SJSA1 (cell line): ENCODE data around the gene ROR1. TPM values are rescaled to one million over a fixed set of nuclear protein-coding genes. Genes with fewer than 3 reads are reported as not detected.
"Not testable (repeated sequence)": the region's sequence is repeated elsewhere in the genome, so short reads cannot be mapped to it uniquely, and the experiment has no call there.

Source experiments
- DNase-seq, 2 experiments: peaks; one replicate each; pipeline ENCODE4 v3.0.0-alpha.2; 2015 to 2020; ENCODE audit warnings: low spot score in 2 of 2, low read depth in 1 of 2
- H3K27ac ChIP-seq: fragments of 250-450 bp; sonication (Bioruptor Pico); 2 replicates; pipeline ENCODE4 v1.5.1; 2020; ENCODE audit warnings: mild to moderate bottlenecking, moderate library complexity
- H3K27me3 ChIP-seq: fragments of 250-450 bp; sonication (Bioruptor Pico); replicated peaks from 2 replicates; pipeline ENCODE4 v1.5.1; 2020; ENCODE audit warnings: mild to moderate bottlenecking, moderate library complexity
- H3K36me3 ChIP-seq: fragments of 250-450 bp; sonication (Bioruptor Pico); 2 replicates; pipeline ENCODE4 v1.5.1; 2020; ENCODE audit warnings: mild to moderate bottlenecking
- H3K4me1 ChIP-seq: fragments of 250-450 bp; sonication (Bioruptor Pico); replicated peaks from 2 replicates; pipeline ENCODE4 v1.6.1; 2021; ENCODE audit warnings: mild to moderate bottlenecking
- H3K4me3 ChIP-seq: fragments of 250-450 bp; sonication (Bioruptor Pico); 2 replicates; pipeline ENCODE4 v1.5.1; 2020; ENCODE audit warnings: mild to moderate bottlenecking
- H3K9me3 ChIP-seq: fragments of 250-450 bp; sonication (Bioruptor Pico); replicated peaks from 2 replicates; pipeline ENCODE4 v1.5.1; 2020; ENCODE audit warnings: mild to moderate bottlenecking
- total RNA-seq: library from RNA; depleted of rRNA; stranded (reverse); fragments of >200 nt; shearing (Covaris generic); gene quantifications from 2 replicates; pipeline ENCODE4 v1.2.3, GENCODE V29; 2014

ROR1 gene
- total RNA-seq, 1 experiment from 2014 or later: 19.7 TPM

GRCh38 chr1:63826246-63826861 is 52.5 kb downstream of the ROR1 start:
- not testable (repeated sequence) for H3K36me3 ChIP-seq, H3K27me3 ChIP-seq, H3K4me3 ChIP-seq, H3K9me3 ChIP-seq
- Histone ChIP-seq H3K4me1 (peaks cover 40% of the 10 kb centered on the region), H3K27ac (peak overlapping the region; percentile 4; the same call in 1 of the 2 replicates)
- peak in 1 of 2 experiments; percentile 75 for DNase-seq

- peaks cover 33% of the 10 kb centered on the region for H3K4me1 ChIP-seq
- peak overlapping the region; percentile 3; the same call in 1 of the 2 replicates for H3K27ac ChIP-seq
- no peaks in the 10 kb centered on the region for H3K36me3 ChIP-seq
- DNase-seq: peak in 1 of 2 experiments; percentile 73
- no peaks in the 10 kb centered on the region for H3K27me3 ChIP-seq
- H3K4me3 ChIP-seq: no peak overlapping the region
- peaks cover 3% of the 10 kb centered on the region; the same call in 1 of the 2 replicates for H3K9me3 ChIP-seq
Measured at GRCh38 chr1:63827411-63828321, 53.8 kb downstream of the ROR1 start.

GRCh38 chr1:63828322-63829044 is 54.7 kb downstream of the ROR1 start:
- Histone ChIP-seq H3K27ac (0 out of 2 replicates have a peak overlapping the region, but pooled peaks have one; percentile 3), H3K4me1 (peaks cover 33% of the 10 kb centered on the region), H3K9me3 (peaks cover 3% of the 10 kb centered on the region; the same call in 1 of the 2 replicates), H3K36me3 (no peaks in the 10 kb centered on the region), H3K27me3 (no peaks in the 10 kb centered on the region), H3K4me3 (no peak overlapping the region)
- no peak for DNase-seq

GRCh38 chr1:63829349-63830327 is 55.8 kb downstream of the ROR1 start:
- Histone ChIP-seq H3K36me3 (no peaks in the 10 kb centered on the region), H3K27me3 (no peaks in the 10 kb centered on the region), H3K27ac (no peak overlapping the region), H3K9me3 (peaks cover 3% of the 10 kb centered on the region; the same call in 1 of the 2 replicates), H3K4me1 (peaks cover 33% of the 10 kb centered on the region), H3K4me3 (no peak overlapping the region)
- no peak for DNase-seq

GRCh38 chr1:63831409-63831808 is 57.6 kb downstream of the ROR1 start:
- H3K36me3 ChIP-seq: no peaks in the 10 kb centered on the region
- no peak for DNase-seq
- H3K27ac ChIP-seq: no peak overlapping the region
- no peak overlapping the region for H3K4me3 ChIP-seq
- H3K4me1 ChIP-seq: peaks cover 30% of the 10 kb centered on the region
- H3K27me3 ChIP-seq: no peaks in the 10 kb centered on the region
- no peaks in the 10 kb centered on the region for H3K9me3 ChIP-seq

- Histone ChIP-seq H3K36me3 (no peaks in the 10 kb centered on the region), H3K9me3 (no peaks in the 10 kb centered on the region), H3K4me1 (peaks cover 13% of the 10 kb centered on the region), H3K4me3 (no peak overlapping the region), H3K27me3 (no peaks in the 10 kb centered on the region), H3K27ac (no peak overlapping the region)
- no peak for DNase-seq
Measured at GRCh38 chr1:63833363-63834119, 59.7 kb downstream of the ROR1 start.

GRCh38 chr1:63835128-63835527 is 61.3 kb downstream of the ROR1 start:
- no peak for DNase-seq
- H3K27ac ChIP-seq: no peak overlapping the region

GRCh38 chr1:63836374-63836773 is 62.6 kb downstream of the ROR1 start:
- Histone ChIP-seq H3K27ac (no peak overlapping the region), H3K4me1 (peaks cover 3% of the 10 kb centered on the region; the same call in 1 of the 2 replicates), H3K27me3 (no peaks in the 10 kb centered on the region), H3K36me3 (no peaks in the 10 kb centered on the region), H3K4me3 (no peak overlapping the region), H3K9me3 (no peaks in the 10 kb centered on the region)
- DNase-seq: no peak

More at GRCh38 chr1:63835128-63835527, 61.3 kb downstream of the ROR1 start:
- Histone ChIP-seq H3K36me3 (no peaks in the 10 kb centered on the region), H3K4me1 (peaks cover 3% of the 10 kb centered on the region; the same call in 1 of the 2 replicates), H3K9me3 (no peaks in the 10 kb centered on the region), H3K4me3 (no peak overlapping the region), H3K27me3 (no peaks in the 10 kb centered on the region)

- Histone ChIP-seq H3K27me3 (no peaks in the 10 kb centered on the region), H3K4me1 (peaks cover 3% of the 10 kb centered on the region; the same call in 1 of the 2 replicates), H3K27ac (no peak overlapping the region), H3K4me3 (no peak overlapping the region), H3K36me3 (no peaks in the 10 kb centered on the region), H3K9me3 (no peaks in the 10 kb centered on the region)
- no peak for DNase-seq
Measured at GRCh38 chr1:63836830-63837229, 63.0 kb downstream of the ROR1 start.

GRCh38 chr1:63843010-63843409 is 69.2 kb downstream of the ROR1 start:
- Histone ChIP-seq H3K4me1 (0 out of 2 replicates have a peak, but pooled peaks cover 3% of the 10 kb centered on the region), H3K27ac (no peak overlapping the region), H3K36me3 (no peaks in the 10 kb centered on the region), H3K9me3 (no peaks in the 10 kb centered on the region), H3K27me3 (no peaks in the 10 kb centered on the region), H3K4me3 (no peak overlapping the region)
- no peak for DNase-seq

GRCh38 chr1:63843884-63844283 is 70.1 kb downstream of the ROR1 start:
- Histone ChIP-seq H3K27ac (no peak overlapping the region), H3K9me3 (no peaks in the 10 kb centered on the region), H3K4me1 (0 out of 2 replicates have a peak, but pooled peaks cover 3% of the 10 kb centered on the region), H3K27me3 (no peaks in the 10 kb centered on the region), H3K4me3 (no peak overlapping the region), H3K36me3 (no peaks in the 10 kb centered on the region)
- DNase-seq: no peak

- H3K9me3 ChIP-seq: no peaks in the 10 kb centered on the region
- 0 out of 2 replicates have a peak, but pooled peaks cover 3% of the 10 kb centered on the region for H3K4me1 ChIP-seq
- DNase-seq: no peak
- H3K4me3 ChIP-seq: no peak overlapping the region
- H3K27me3 ChIP-seq: no peaks in the 10 kb centered on the region
- no peak overlapping the region for H3K27ac ChIP-seq
- H3K36me3 ChIP-seq: no peaks in the 10 kb centered on the region
Measured at GRCh38 chr1:63845346-63845745, 71.5 kb downstream of the ROR1 start.
